HCT116 (cell line): ENCODE results near the gene ACTL9. TPM values are rescaled to one million over a fixed set of nuclear protein-coding genes. Genes with fewer than 3 reads are reported as not detected.

Experiments
- ATAC-seq: fragments of 200-7000 bp; cut with Tn5 transposase; 2 replicates; pipeline ENCODE4 v1.9.1; 2020; ENCODE audit warnings: mild to moderate bottlenecking, moderate library complexity
- BruUV-seq: library from RNA; stranded (reverse); fragments of 400-500 nt; replicated peaks from 2 replicates; lab custom pipeline; 2021; lab: Mats Ljungman, UMichigan
- CTCF ChIA-PET: fragments of 300-600 bp; sonication (Branson Sonifier 250); formaldehyde crosslinking; loops from one replicate; lab custom pipeline; 2021; ENCODE audit warnings: antibody characterized with exemption; lab: Charles Lee
- POLR2A ChIA-PET: fragments of 300-600, 350-600 bp; sonication (Branson Sonifier 250); formaldehyde crosslinking; loops from one replicate; lab custom pipeline; 2021; ENCODE audit warnings: antibody characterized with exemption; lab: Charles Lee
- RAD21 ChIA-PET, 2 experiments: fragments of 300-600 bp; sonication (Branson Sonifier 250); formaldehyde crosslinking; loops; one replicate each; lab custom pipeline; 2023; ENCODE audit warnings: low total read pairs in 2 of 2; ENCODE audit not compliant: uncharacterized antibody in 2 of 2, unreplicated experiment in 2 of 2, low non-redundant PET in 1 of 2; lab: Charles Lee
- DNase-seq: peaks from one replicate; pipeline ENCODE4 v3.0.0-alpha.2; 2010; ENCODE audit warnings: low read depth, low spot score
- H2AFZ ChIP-seq: fragments of 200-600 bp; shearing (Covaris generic), sonication (generic); 2 replicates; pipeline ENCODE4 v1.6.1; 2017; ENCODE audit warnings: low read depth, mixed run types, mixed read lengths, antibody characterized with exemption, low read length; ENCODE audit not compliant: poor library complexity, severe bottlenecking
- H3K27ac ChIP-seq: 2 replicates; pipeline ENCODE4 v1.5.1; 2012; ENCODE audit warnings: low read depth, low read length
- H3K27me3 ChIP-seq: fragments of 200-600 bp; sonication (generic); 2 replicates; pipeline ENCODE4 v1.6.1; 2016; ENCODE audit warnings: mixed run types, low read length, mixed read lengths; ENCODE audit not compliant: insufficient read depth
- H3K36me3 ChIP-seq, 2 experiments: fragments of 200-500 bp in 1 of 2; fragments of 200-600 bp in 1 of 2; sonication (Bioruptor generic) in 1 of 2; sonication (generic) in 1 of 2; 2 replicates each; pipeline versions ENCODE4 v1.5.1 to v1.6.1; 2014 to 2016; ENCODE audit warnings: low read length in 2 of 2, inconsistent platforms in 1 of 2, mixed read lengths in 1 of 2, mixed run types in 1 of 2; ENCODE audit not compliant: insufficient read depth in 2 of 2, control insufficient read depth in 1 of 2
- H3K4me1 ChIP-seq, 2 experiments: fragments of 200-600 bp in 1 of 2; sonication (generic) in 1 of 2; 2 replicates each; pipeline versions ENCODE4 v1.5.1 to v1.6.1; 2012 to 2017; ENCODE audit warnings: low read length in 2 of 2, inconsistent platforms in 1 of 2, mild to moderate bottlenecking in 1 of 2, mixed read lengths in 1 of 2, mixed run types in 1 of 2, moderate library complexity in 1 of 2; ENCODE audit not compliant: insufficient read depth in 2 of 2, control insufficient read depth in 1 of 2
- H3K4me2 ChIP-seq: fragments of 200-600 bp; sonication (generic); 2 replicates; pipeline ENCODE4 v1.6.1; 2017; ENCODE audit warnings: mixed run types, low read length, mixed read lengths
- H3K4me3 ChIP-seq, 2 experiments: fragments of 200-600 bp in 1 of 2; sonication (generic) in 1 of 2; replicated peaks in 1 of 2; 2 replicates each; pipeline ENCODE4 v1.5.1; 2011 to 2016; ENCODE audit warnings: low read length in 2 of 2, control low read depth in 1 of 2, low read depth in 1 of 2, mild to moderate bottlenecking in 1 of 2, mixed read lengths in 1 of 2, mixed run types in 1 of 2
- H3K79me2 ChIP-seq: fragments of 200-600 bp; sonication (generic); 2 replicates; pipeline ENCODE4 v1.6.1; 2017; ENCODE audit warnings: mild to moderate bottlenecking, mixed run types, low read length, moderate library complexity, mixed read lengths; ENCODE audit not compliant: insufficient read depth
- H3K9ac ChIP-seq: fragments of 200-600 bp; sonication (generic); 2 replicates; pipeline ENCODE4 v1.6.1; 2016; ENCODE audit warnings: low read length, mixed read lengths
- H3K9me2 ChIP-seq: fragments of 200-600 bp; sonication (generic), shearing (Covaris generic); 2 replicates; pipeline ENCODE4 v1.6.1; 2017; ENCODE audit warnings: mixed run types, mild to moderate bottlenecking, moderate library complexity; ENCODE audit not compliant: insufficient read depth
- H3K9me3 ChIP-seq, 2 experiments: fragments of 200-500 bp in 1 of 2; fragments of 200-600 bp in 1 of 2; sonication (Bioruptor generic) in 1 of 2; sonication (generic) in 1 of 2; 2 replicates each; pipeline ENCODE4 v1.6.1; 2014 to 2017; ENCODE audit warnings: low read length in 2 of 2, mixed read lengths in 2 of 2, inconsistent platforms in 1 of 2, low read depth in 1 of 2, mild to moderate bottlenecking in 1 of 2, mixed run types in 1 of 2, moderate library complexity in 1 of 2; ENCODE audit not compliant: control insufficient read depth in 1 of 2, insufficient read depth in 1 of 2
- H4K20me1 ChIP-seq: fragments of 200-600 bp; sonication (generic), shearing (Covaris generic); 2 replicates; pipeline ENCODE4 v1.6.1; 2017; ENCODE audit warnings: mixed run types, mild to moderate bottlenecking, moderate library complexity; ENCODE audit not compliant: insufficient read depth
- CBX3 ChIP-seq: IDR thresholded peaks from 2 replicates; pipeline ENCODE4 v1.6.1; 2012; ENCODE audit warnings: low read depth
- ELF1 ChIP-seq: IDR thresholded peaks from 2 replicates; pipeline ENCODE4 v1.6.1; 2012; ENCODE audit warnings: low read depth, borderline replicate concordance
- EZH2 ChIP-seq: fragments of 200-600 bp; sonication (generic); IDR thresholded peaks from 2 replicates; pipeline ENCODE4 v1.6.1; 2017; ENCODE audit warnings: antibody characterized with exemption, mixed run types
- EZH2phosphoT487 ChIP-seq: fragments of 200-600 bp; IDR thresholded peaks from 2 replicates; pipeline ENCODE4 v1.6.1; 2018; ENCODE audit warnings: antibody characterized with exemption, borderline replicate concordance
- FOSL1 ChIP-seq: IDR thresholded peaks from 2 replicates; pipeline ENCODE4 v1.6.1; 2012; ENCODE audit warnings: low read depth
- POLR2AphosphoS5 ChIP-seq: IDR thresholded peaks from 2 replicates; pipeline ENCODE4 v1.6.1; 2011; ENCODE audit warnings: mild to moderate bottlenecking, low read depth, low read length, moderate library complexity
- RAD21 ChIP-seq: IDR thresholded peaks from 2 replicates; pipeline ENCODE4 v1.6.1; 2012; ENCODE audit warnings: low read depth, mild to moderate bottlenecking
- SIN3A ChIP-seq: IDR thresholded peaks from 2 replicates; pipeline ENCODE4 v1.6.1; 2012; ENCODE audit warnings: low read depth
- SRF ChIP-seq: IDR thresholded peaks from 2 replicates; pipeline ENCODE4 v1.6.1; 2012; ENCODE audit warnings: low read depth
- TCF7L2 ChIP-seq: IDR thresholded peaks from 2 replicates; pipeline ENCODE4 v1.7.0; 2011; ENCODE audit warnings: borderline replicate concordance, inconsistent platforms; ENCODE audit not compliant: insufficient read depth, insufficient read length; ENCODE audit errors: extremely low read depth
- YY1 ChIP-seq: IDR thresholded peaks from 2 replicates; pipeline ENCODE4 v1.6.1; 2011; ENCODE audit warnings: low read length, low read depth, moderate library complexity, mild to moderate bottlenecking; ENCODE audit not compliant: insufficient replicate concordance; ENCODE audit errors: extremely low read depth
- ZBTB33 ChIP-seq: IDR thresholded peaks from 2 replicates; pipeline ENCODE4 v1.6.1; 2011; ENCODE audit warnings: mild to moderate bottlenecking, low read length, moderate library complexity; ENCODE audit not compliant: insufficient replicate concordance; ENCODE audit errors: extremely low read depth
- ZFX ChIP-seq: fragments of 450-650 bp; IDR thresholded peaks from 2 replicates; pipeline ENCODE4 v1.6.1; 2017
- ZNF274 ChIP-seq: fragments of 200-500 bp; sonication (Bioruptor generic); IDR thresholded peaks from 2 replicates; pipeline ENCODE4 v1.6.1; 2014; ENCODE audit warnings: mild to moderate bottlenecking, low read depth, low read length, inconsistent platforms
- intact Hi-C: fragments of 100-400 bp; cut with micrococcal nuclease; formaldehyde crosslinking; loops from 2 replicates; pipeline ENCODE4 v1.10.0; 2022
- total RNA-seq: library from RNA; stranded (reverse); gene quantifications from one replicate; pipeline ENCODE4 v1.2.1, GENCODE V29; 2021; ENCODE audit not compliant: unreplicated experiment
- TF ChIP-seq, protein P1 (sequence below): IDR thresholded peaks from 2 replicates; pipeline ENCODE4 v1.6.1; 2012
- TF ChIP-seq, protein P2 (sequence below): IDR thresholded peaks from 2 replicates; pipeline ENCODE4 v1.6.1; 2012
- TF ChIP-seq, protein P3 (sequence below), 3 experiments: fragments of 200-600 bp in 1 of 3; sonication (generic) in 1 of 3; IDR thresholded peaks in 2 of 3; conservative IDR thresholded peaks in 1 of 3; 2 replicates each; pipeline ENCODE4 v1.5.1; 2012 to 2017; ENCODE audit warnings: low read depth in 2 of 3, low read length in 2 of 3, antibody characterized with exemption in 1 of 3, borderline replicate concordance in 1 of 3, control low read depth in 1 of 3, mild to moderate bottlenecking in 1 of 3, mixed read lengths in 1 of 3, mixed run types in 1 of 3, moderate library complexity in 1 of 3; ENCODE audit not compliant: insufficient read depth in 1 of 3

Gene ACTL9
- total RNA-seq, 1 experiment from 2014 or later, result not detected

DNA sequence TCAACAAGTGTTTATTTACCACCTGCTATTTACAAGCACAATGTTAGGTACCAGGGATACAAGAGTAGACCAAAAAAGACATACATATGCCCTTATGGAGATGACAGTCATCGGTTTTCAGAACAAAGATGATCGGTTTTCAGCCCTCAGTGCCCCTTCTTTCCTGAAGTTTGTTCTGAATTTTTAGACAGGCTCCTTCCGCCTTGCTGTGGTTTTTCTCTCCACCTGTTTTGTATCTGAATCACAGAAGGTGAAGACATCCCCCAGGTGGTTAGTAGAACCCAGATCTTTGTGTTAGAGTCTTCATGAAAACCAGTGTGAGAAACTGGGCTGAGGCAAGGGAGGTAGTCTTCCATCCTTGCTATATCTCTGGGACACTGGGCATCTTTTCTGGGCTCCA, 23.5 kb downstream of the ACTL9 start:
- Histone ChIP-seq H3K79me2 (no peaks in the 10 kb centered on the region), H3K9me2 (no peaks in the 10 kb centered on the region), H3K27me3 (0 out of 2 replicates have a peak, but pooled peaks cover 4% of the 10 kb centered on the region), H3K9me3 (no peaks in the 10 kb centered on the region), H2AFZ (no peak overlapping the region), H3K9ac (no peak overlapping the region), H3K27ac (no peak overlapping the region), H4K20me1 (no peaks in the 10 kb centered on the region), H3K4me2 (no peak overlapping the region), H3K4me3 (no peak overlapping the region), H3K4me1 (no peaks in the 10 kb centered on the region), H3K36me3 (no peaks in the 10 kb centered on the region)
- no TSS peak for BruUV-seq
- CTCF ChIA-PET, result no interaction called here
- no peak for ATAC-seq
- RAD21 ChIA-PET, result no interaction called here
- intact Hi-C loops, result no loop called here
- POLR2A ChIA-PET, result no interaction called here
- TF ChIP-seq POLR2AphosphoS5 (no peak), RAD21 (no peak), ELF1 (no peak), FOSL1 (no peak), ZNF274 (no peak)
- TF ChIP-seq, protein P1, sequence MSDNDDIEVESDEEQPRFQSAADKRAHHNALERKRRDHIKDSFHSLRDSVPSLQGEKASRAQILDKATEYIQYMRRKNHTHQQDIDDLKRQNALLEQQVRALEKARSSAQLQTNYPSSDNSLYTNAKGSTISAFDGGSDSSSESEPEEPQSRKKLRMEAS, result no peak
- TF ChIP-seq, protein P2, sequence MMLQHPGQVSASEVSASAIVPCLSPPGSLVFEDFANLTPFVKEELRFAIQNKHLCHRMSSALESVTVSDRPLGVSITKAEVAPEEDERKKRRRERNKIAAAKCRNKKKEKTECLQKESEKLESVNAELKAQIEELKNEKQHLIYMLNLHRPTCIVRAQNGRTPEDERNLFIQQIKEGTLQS, result no peak
- DNase-seq, result no peak

DNA sequence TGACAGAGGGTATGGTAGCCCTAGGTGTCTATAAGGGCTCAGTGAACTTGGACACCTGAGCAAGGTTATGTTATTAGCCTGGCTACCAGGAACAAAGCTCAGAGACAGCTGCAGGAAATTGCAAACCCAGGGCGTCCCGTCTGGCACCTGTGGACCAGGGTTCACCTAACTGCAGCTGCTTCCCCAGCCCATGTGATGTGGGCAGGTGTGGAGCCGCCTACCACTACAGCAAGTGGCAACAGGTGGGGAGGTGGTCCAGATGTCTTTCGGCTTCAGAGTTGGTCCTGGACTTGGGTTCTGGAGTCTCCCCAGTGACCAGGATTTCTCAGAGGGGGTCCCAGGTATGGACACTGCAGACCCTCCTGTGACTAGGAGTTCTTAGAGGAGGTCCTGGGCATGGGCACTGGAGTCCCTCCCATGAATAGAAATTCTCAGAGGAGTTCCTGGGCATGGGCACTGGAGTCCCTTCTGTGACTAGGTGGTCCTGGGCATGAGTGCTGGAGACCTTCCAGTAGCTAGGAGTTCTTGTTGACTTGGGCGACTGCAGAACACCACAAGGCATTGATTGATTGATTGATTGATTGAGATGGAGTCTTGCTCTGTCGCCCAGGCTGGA, 25.2 kb downstream of the ACTL9 start:
- no peak for DNase-seq
- Histone ChIP-seq H3K4me2 (no peak overlapping the region), H3K36me3 (no peaks in the 10 kb centered on the region), H3K9me2 (no peaks in the 10 kb centered on the region), H3K4me3 (no peak overlapping the region), H3K27me3 (0 out of 2 replicates have a peak, but pooled peaks cover 8% of the 10 kb centered on the region), H3K4me1 (no peaks in the 10 kb centered on the region), H4K20me1 (no peaks in the 10 kb centered on the region), H3K27ac (no peak overlapping the region), H3K9me3 (no peaks in the 10 kb centered on the region), H3K9ac (no peak overlapping the region), H2AFZ (no peak overlapping the region), H3K79me2 (no peaks in the 10 kb centered on the region)
- TF ChIP-seq YY1, result no peak
- no peak for TF ChIP-seq TCF7L2
- TF ChIP-seq ZBTB33, result no peak
- no peak for TF ChIP-seq EZH2
- no peak for TF ChIP-seq EZH2phosphoT487
- TF ChIP-seq, protein P3, sequence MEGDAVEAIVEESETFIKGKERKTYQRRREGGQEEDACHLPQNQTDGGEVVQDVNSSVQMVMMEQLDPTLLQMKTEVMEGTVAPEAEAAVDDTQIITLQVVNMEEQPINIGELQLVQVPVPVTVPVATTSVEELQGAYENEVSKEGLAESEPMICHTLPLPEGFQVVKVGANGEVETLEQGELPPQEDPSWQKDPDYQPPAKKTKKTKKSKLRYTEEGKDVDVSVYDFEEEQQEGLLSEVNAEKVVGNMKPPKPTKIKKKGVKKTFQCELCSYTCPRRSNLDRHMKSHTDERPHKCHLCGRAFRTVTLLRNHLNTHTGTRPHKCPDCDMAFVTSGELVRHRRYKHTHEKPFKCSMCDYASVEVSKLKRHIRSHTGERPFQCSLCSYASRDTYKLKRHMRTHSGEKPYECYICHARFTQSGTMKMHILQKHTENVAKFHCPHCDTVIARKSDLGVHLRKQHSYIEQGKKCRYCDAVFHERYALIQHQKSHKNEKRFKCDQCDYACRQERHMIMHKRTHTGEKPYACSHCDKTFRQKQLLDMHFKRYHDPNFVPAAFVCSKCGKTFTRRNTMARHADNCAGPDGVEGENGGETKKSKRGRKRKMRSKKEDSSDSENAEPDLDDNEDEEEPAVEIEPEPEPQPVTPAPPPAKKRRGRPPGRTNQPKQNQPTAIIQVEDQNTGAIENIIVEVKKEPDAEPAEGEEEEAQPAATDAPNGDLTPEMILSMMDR (IDR thresholded peaks at IDR 0.05 in 2 of 3, conservative IDR thresholded peaks at IDR 0.05 in 1 of 3; ENCODE audit: borderline replicate concordance in 1 of 3, insufficient read depth in 1 of 3, low read depth in 2 of 3, low read length in 2 of 3), result no peak
- TF ChIP-seq FOSL1, result no peak
- no peak for TF ChIP-seq CBX3
- no peak for TF ChIP-seq SIN3A
- no peak for TF ChIP-seq ZFX
- no peak for TF ChIP-seq SRF
- intact Hi-C loops, result no loop called here
- ChIA-PET RAD21 (no interaction called here), POLR2A (no interaction called here), CTCF (no interaction called here)
- no TSS peak for BruUV-seq
- ATAC-seq, result no peak
